ENCODE results near the gene TBC1D16. TPM values are rescaled to one million over a fixed set of nuclear protein-coding genes. Genes with fewer than 3 reads are reported as not detected.
"Not testable (repeated sequence)": the region's sequence is repeated elsewhere in the genome, so short reads cannot be mapped to it uniquely, and the experiment has no call there.

Gene TBC1D16
- polyA plus RNA-seq, 2 donors = 2.4 to 3.8 TPM

DNA sequence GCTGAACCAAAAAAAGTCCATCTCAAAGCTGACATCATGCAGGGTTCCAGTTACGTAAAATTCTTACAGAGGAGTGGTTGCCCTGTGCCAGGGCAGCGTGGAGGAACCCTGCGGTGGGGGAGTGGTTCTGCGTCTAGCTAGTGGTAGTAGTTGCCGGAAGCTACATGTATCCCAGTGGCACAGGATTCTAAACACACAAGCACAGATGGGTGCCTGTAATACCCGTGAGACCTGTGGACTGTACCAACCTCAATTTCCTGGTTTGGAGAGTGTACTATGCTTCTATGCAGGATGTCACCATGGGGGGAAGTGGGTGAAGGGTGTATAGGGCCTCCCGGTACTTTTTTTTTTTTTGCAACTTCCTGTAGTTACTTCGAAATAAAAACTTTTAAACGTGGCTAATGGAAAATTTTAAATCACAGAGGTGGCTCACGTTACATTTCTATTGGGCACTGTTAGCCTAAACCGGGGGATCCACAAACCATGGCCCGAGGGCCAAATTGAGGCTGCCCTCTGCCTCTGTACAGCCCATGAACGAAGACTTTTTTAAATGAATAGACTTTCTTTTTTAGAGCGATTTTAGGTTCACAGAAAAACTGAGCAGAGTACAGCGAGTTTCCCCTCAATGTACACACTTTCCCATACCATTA, 38.5 kb downstream of the TBC1D16 start:
- no peaks in the 10 kb centered on the region for H3K27me3 ChIP-seq (ENCODE audit: control insufficient read depth in 1 of 2, insufficient read depth in 2 of 2, low read length in 2 of 2)

GRCh38 chr17:79996291-79996690, 39.4 kb downstream of the TBC1D16 start:
- Histone ChIP-seq H3K36me3 (ENCODE audit: control insufficient read depth in 2 of 2, insufficient read depth in 2 of 2, low read length in 1 of 2) (peaks cover 0 to 2% of the 10 kb centered on the region in 2 donors), H3K4me1 (ENCODE audit: control insufficient read depth in 2 of 2, insufficient read depth in 2 of 2, low read length in 1 of 2) (peaks cover 5 to 10% of the 10 kb centered on the region in 2 donors), H3K27me3 (ENCODE audit: control insufficient read depth in 1 of 2, insufficient read depth in 2 of 2, low read length in 2 of 2) (no peaks in the 10 kb centered on the region), H3K4me3 (ENCODE audit: low read depth in 1 of 2, low read length in 2 of 2) (no peak overlapping the region), H3K9me3 (ENCODE audit: control insufficient read depth in 2 of 2, insufficient read depth in 1 of 2, low read depth in 1 of 2, low read length in 1 of 2) (no peaks in the 10 kb centered on the region), H3K27ac (ENCODE audit: low read depth in 2 of 2, low read length in 1 of 2) (no peak overlapping the region)
- 84 to 90% methylated on average over 12 of the region's 12 CpGs for WGBS, 2 donors

More for the DNA sequence above, 38.5 kb downstream of the TBC1D16 start:
- H3K27ac ChIP-seq (ENCODE audit: low read depth in 2 of 2, low read length in 1 of 2) = peak overlapping the region; percentile 26 to 48
- WGBS, 2 donors = 75 to 76% methylated on average over 15 of the region's 15 CpGs
- H3K36me3 ChIP-seq (ENCODE audit: control insufficient read depth in 2 of 2, insufficient read depth in 2 of 2, low read length in 1 of 2) = peaks cover 0 to 2% of the 10 kb centered on the region in 2 donors
- H3K4me3 ChIP-seq (ENCODE audit: low read depth in 1 of 2, low read length in 2 of 2) = no peak overlapping the region
- H3K9me3 ChIP-seq (ENCODE audit: control insufficient read depth in 2 of 2, insufficient read depth in 1 of 2, low read depth in 1 of 2, low read length in 1 of 2) = no peaks in the 10 kb centered on the region
- H3K4me1 ChIP-seq (ENCODE audit: control insufficient read depth in 2 of 2, insufficient read depth in 2 of 2, low read length in 1 of 2) = peaks cover 2 to 6% of the 10 kb centered on the region in 2 donors

GRCh38 chr17:79995696-79996095, 40.0 kb downstream of the TBC1D16 start:
- Histone ChIP-seq H3K4me3 (ENCODE audit: low read depth in 1 of 2, low read length in 2 of 2) (no peak overlapping the region), H3K9me3 (ENCODE audit: control insufficient read depth in 2 of 2, insufficient read depth in 1 of 2, low read depth in 1 of 2, low read length in 1 of 2) (no peaks in the 10 kb centered on the region), H3K4me1 (ENCODE audit: control insufficient read depth in 2 of 2, insufficient read depth in 2 of 2, low read length in 1 of 2) (peaks cover 5 to 12% of the 10 kb centered on the region in 2 donors), H3K27me3 (ENCODE audit: control insufficient read depth in 1 of 2, insufficient read depth in 2 of 2, low read length in 2 of 2) (no peaks in the 10 kb centered on the region), H3K36me3 (ENCODE audit: control insufficient read depth in 2 of 2, insufficient read depth in 2 of 2, low read length in 1 of 2) (no peaks in the 10 kb centered on the region), H3K27ac (ENCODE audit: low read depth in 2 of 2, low read length in 1 of 2) (no peak overlapping the region)
- WGBS, 2 donors = 91 to 95% methylated on average over 8 of the region's 8 CpGs

- Histone ChIP-seq H3K4me3 (ENCODE audit: low read depth in 1 of 2, low read length in 2 of 2) (no peak overlapping the region), H3K27me3 (ENCODE audit: control insufficient read depth in 1 of 2, insufficient read depth in 2 of 2, low read length in 2 of 2) (no peaks in the 10 kb centered on the region), H3K36me3 (ENCODE audit: control insufficient read depth in 2 of 2, insufficient read depth in 2 of 2, low read length in 1 of 2) (no peaks in the 10 kb centered on the region), H3K9me3 (ENCODE audit: control insufficient read depth in 2 of 2, insufficient read depth in 1 of 2, low read depth in 1 of 2, low read length in 1 of 2) (no peaks in the 10 kb centered on the region), H3K27ac (ENCODE audit: low read depth in 2 of 2, low read length in 1 of 2) (no peak overlapping the region), H3K4me1 (ENCODE audit: control insufficient read depth in 2 of 2, insufficient read depth in 2 of 2, low read length in 1 of 2) (peaks cover 5 to 12% of the 10 kb centered on the region in 2 donors)
- WGBS, 2 donors = 94 to 95% methylated on average over 13 of the region's 13 CpGs
Measured at GRCh38 chr17:79994602-79995001, 41.1 kb downstream of the TBC1D16 start.

GRCh38 chr17:79994228-79994569, 41.5 kb downstream of the TBC1D16 start:
- WGBS, 2 donors = 76 to 78% methylated on average over 4 of the region's 4 CpGs
- H3K4me3 ChIP-seq (ENCODE audit: low read depth in 1 of 2, low read length in 2 of 2); H3K9me3 ChIP-seq (ENCODE audit: control insufficient read depth in 2 of 2, insufficient read depth in 1 of 2, low read depth in 1 of 2, low read length in 1 of 2); H3K27me3 ChIP-seq (ENCODE audit: control insufficient read depth in 1 of 2, insufficient read depth in 2 of 2, low read length in 2 of 2); H3K27ac ChIP-seq (ENCODE audit: low read depth in 2 of 2, low read length in 1 of 2); H3K36me3 ChIP-seq (ENCODE audit: control insufficient read depth in 2 of 2, insufficient read depth in 2 of 2, low read length in 1 of 2): not testable (repeated sequence)
- H3K4me1 ChIP-seq (ENCODE audit: control insufficient read depth in 2 of 2, insufficient read depth in 2 of 2, low read length in 1 of 2) = peaks cover 5 to 13% of the 10 kb centered on the region in 2 donors

DNA sequence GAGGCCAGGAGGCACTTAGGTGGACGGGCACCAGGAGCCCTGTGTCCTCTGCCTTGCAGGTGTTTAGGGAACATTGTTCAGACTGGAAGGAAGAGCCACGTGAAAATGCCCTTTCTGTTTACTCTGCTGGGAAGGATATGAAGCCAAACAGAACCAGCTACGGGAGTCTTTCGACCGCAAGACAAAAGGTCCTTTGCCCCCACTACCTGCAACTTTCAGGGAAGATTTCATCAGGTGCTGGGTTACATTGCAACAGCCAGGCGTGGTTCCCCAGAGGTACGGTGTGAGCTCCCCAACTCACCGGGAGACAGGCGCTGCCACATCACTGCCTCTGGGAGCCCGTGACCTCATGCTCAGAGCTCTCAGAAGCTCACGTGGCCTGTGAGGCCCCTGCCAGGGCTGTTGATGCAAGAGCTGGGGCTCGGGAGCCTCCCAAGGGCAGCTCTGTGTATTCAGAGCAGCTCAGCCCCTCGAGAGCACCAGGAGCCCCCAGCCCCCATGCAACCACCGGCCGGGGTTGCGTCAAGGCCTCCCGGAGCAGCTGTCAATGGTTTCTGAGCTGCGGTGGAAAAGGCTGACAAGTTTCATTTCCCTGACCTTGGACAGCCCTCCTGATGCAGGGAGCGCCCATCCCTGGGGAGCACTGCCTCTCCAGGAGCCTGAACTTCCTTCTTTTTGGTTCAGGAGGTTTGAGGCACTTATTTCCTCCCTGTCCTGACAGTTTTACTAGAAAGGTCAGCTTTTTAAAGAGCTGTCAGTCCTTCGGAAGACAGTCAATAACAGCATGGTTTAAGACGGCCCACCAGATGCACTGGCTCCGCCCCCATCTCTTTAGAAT, 42.1 kb downstream of the TBC1D16 start:
- Histone ChIP-seq H3K36me3 (ENCODE audit: control insufficient read depth in 2 of 2, insufficient read depth in 2 of 2, low read length in 1 of 2) (no peaks in the 10 kb centered on the region), H3K4me3 (ENCODE audit: low read depth in 1 of 2, low read length in 2 of 2) (no peak overlapping the region), H3K27ac (ENCODE audit: low read depth in 2 of 2, low read length in 1 of 2) (no peak overlapping the region), H3K4me1 (ENCODE audit: control insufficient read depth in 2 of 2, insufficient read depth in 2 of 2, low read length in 1 of 2) (peaks cover 5 to 14% of the 10 kb centered on the region in 2 donors), H3K9me3 (ENCODE audit: control insufficient read depth in 2 of 2, insufficient read depth in 1 of 2, low read depth in 1 of 2, low read length in 1 of 2) (no peaks in the 10 kb centered on the region), H3K27me3 (ENCODE audit: control insufficient read depth in 1 of 2, insufficient read depth in 2 of 2, low read length in 2 of 2) (no peaks in the 10 kb centered on the region)
- 53 to 74% methylated on average over 22 of the region's 22 CpGs for WGBS, 2 donors

GRCh38 chr17:79992649-79993389, 42.9 kb downstream of the TBC1D16 start:
- Histone ChIP-seq H3K4me3 (ENCODE audit: low read depth in 1 of 2, low read length in 2 of 2) (no peak overlapping the region), H3K9me3 (ENCODE audit: control insufficient read depth in 2 of 2, insufficient read depth in 1 of 2, low read depth in 1 of 2, low read length in 1 of 2) (no peaks in the 10 kb centered on the region), H3K27me3 (ENCODE audit: control insufficient read depth in 1 of 2, insufficient read depth in 2 of 2, low read length in 2 of 2) (no peaks in the 10 kb centered on the region), H3K4me1 (ENCODE audit: control insufficient read depth in 2 of 2, insufficient read depth in 2 of 2, low read length in 1 of 2) (peaks cover 5 to 14% of the 10 kb centered on the region in 2 donors), H3K36me3 (ENCODE audit: control insufficient read depth in 2 of 2, insufficient read depth in 2 of 2, low read length in 1 of 2) (no peaks in the 10 kb centered on the region), H3K27ac (ENCODE audit: low read depth in 2 of 2, low read length in 1 of 2) (no peak overlapping the region)
- WGBS, 2 donors = 65 to 71% methylated on average over 10 of the region's 10 CpGs

GRCh38 chr17:79991924-79992648, 43.6 kb downstream of the TBC1D16 start:
- H3K4me3 ChIP-seq (ENCODE audit: low read depth in 1 of 2, low read length in 2 of 2) = peak overlapping the region; percentile 27 to 29
- no peak overlapping the region for H3K27ac ChIP-seq (ENCODE audit: low read depth in 2 of 2, low read length in 1 of 2)
- H3K4me1 ChIP-seq (ENCODE audit: control insufficient read depth in 2 of 2, insufficient read depth in 2 of 2, low read length in 1 of 2) = peaks cover 5 to 14% of the 10 kb centered on the region in 2 donors
- H3K27me3 ChIP-seq (ENCODE audit: control insufficient read depth in 1 of 2, insufficient read depth in 2 of 2, low read length in 2 of 2) = no peaks in the 10 kb centered on the region
- H3K9me3 ChIP-seq (ENCODE audit: control insufficient read depth in 2 of 2, insufficient read depth in 1 of 2, low read depth in 1 of 2, low read length in 1 of 2) = no peaks in the 10 kb centered on the region
- 9 to 10% methylated on average over 43 to 44 of the region's 44 CpGs for WGBS, 2 donors
- no peaks in the 10 kb centered on the region for H3K36me3 ChIP-seq (ENCODE audit: control insufficient read depth in 2 of 2, insufficient read depth in 2 of 2, low read length in 1 of 2)

Measured in esophagus (tissue), 2 donors.